HG03045 (cell line): ENCODE measurements around the gene PDS5B.
"Not testable (repeated sequence)": the region's sequence is repeated elsewhere in the genome, so short reads cannot be mapped to it uniquely, and the experiment has no call there.

ENCODE experiments used
- ATAC-seq: cut with Tn5 transposase; IDR thresholded peaks from one replicate; pipeline ENCODE4 v1.9.1; 2021; ENCODE audit warnings: mild to moderate bottlenecking, moderate library complexity; ENCODE audit not compliant: unreplicated experiment

PDS5B gene

DNA sequence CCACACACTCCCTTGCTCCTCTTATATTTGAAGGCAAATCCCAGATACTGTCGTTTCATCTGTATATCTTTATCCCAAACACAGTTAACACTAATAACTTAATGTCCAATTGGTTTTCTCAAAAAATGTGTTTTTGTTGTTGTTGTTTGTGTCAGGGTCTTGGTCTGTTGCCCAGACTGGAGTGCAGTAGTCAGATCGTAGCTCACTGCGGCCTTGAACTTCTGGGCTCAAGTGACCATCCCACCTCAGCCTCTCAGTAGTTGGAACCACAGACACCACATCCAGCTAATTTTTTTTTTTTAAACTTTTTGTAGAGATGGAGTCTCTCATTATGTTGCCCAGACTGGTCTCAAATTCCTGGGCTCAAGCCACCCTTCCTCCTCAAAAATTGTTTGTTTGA is 137.7 kb downstream of the PDS5B start:
- ATAC-seq, result no peak

DNA sequence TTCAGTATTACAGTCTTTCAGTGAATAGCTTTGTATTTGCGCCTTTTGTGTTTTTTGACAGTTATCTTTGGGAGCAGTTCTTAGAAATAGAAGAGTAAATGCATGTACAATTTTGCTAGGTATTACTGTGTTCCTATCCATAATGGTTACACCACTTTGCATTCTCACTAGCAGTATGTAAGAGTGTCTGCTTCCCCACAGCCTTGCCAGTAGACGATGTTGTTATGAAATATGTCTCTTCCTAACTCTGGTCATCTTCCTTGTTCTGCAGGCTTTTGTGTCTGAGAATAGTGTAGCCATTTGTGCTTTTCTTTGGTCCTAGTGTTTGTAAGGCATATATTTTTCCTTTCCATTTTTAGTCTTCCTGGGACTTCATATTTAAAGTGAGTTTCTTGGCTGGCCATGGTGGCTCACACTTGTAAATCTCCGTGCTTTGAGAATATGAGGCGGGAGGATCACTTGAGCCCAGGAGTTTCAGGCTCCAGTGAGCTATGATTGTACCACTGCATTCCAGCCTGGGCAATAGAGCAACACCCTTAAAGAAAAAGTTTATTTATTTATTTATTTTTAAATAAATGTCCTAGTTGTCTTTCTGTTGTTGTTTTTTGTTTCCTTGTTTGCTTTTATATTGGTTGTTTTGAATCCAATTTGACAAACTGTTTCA is 140.3 kb downstream of the PDS5B start:
- no peak for ATAC-seq

DNA sequence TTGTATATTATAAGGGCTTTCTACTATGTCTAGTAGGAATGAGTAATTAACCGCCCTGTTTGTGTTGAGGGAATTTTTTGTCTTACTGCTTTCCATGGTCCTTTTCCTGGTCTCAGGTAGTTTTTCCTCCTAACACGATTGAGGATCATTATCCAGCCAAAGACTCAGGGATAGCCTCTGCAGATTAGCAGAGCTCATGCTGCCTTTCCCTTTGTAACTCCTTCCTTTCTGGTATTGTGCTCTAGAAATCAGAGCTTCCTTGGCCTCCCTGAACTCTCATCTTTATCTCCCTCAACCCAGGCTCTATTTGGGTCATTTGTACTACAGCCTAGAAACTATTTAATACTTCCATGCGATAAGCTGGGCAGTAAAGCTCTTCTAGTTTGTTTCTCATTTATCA is 142.1 kb downstream of the PDS5B start:
- no peak for ATAC-seq

DNA sequence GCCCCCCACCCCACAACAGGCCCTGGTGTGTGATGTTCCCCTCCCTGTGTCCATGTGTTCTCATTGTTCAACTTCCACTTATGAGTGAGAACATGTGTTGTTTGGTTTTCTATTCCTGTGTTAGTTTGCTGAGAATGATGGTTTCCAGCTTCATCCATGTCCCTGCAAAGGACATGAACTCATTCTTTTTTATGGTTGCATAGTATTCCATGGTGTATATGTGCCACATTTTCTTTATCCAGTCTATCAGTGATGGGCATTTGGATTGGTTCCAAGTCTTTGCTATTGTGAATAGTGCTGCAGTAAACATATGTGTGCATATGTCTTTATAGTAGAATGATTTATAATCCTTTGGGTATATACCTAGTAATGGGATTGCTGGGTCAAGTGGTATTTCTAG is 142.8 kb downstream of the PDS5B start:
- not testable (repeated sequence) for ATAC-seq

DNA sequence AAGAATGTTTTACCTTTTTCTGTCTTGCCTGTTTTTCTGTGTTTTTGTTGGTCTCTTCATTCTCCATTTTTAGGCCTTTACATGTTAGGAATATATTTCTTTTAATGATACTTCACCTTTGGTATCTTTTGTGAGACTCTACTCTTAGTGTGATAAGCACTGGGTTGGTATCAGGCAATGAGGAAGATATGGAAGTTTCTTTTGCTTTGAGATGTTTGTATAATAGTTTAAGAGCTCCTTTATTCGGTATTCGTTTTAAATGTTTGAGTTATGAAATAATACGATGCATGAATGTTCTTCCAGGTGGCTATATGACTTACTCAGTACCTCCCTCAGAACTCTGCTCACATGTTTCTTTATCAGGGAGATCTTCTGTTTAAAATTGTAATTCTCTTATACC is 144.8 kb downstream of the PDS5B start:
- ATAC-seq, result no peak

DNA sequence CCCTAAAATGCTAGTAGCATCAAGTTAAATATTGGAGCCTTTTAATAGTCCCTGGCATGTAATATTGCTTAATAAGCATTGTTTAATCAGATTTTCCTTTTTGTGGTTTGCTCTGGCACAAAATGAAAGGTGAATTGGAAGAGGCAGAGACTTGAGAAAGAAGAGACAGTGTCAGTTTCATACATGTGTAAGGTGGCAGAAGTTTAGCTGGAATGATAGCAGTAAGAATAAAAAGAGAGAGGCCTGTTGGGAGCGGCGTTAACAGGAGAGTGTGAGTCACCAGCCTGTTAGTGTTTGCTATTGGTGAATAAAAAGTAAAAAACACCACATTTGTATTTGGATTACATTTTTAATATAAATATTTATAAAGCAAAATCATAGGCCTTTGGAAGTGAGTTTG is 145.3 kb downstream of the PDS5B start:
- no peak for ATAC-seq

DNA sequence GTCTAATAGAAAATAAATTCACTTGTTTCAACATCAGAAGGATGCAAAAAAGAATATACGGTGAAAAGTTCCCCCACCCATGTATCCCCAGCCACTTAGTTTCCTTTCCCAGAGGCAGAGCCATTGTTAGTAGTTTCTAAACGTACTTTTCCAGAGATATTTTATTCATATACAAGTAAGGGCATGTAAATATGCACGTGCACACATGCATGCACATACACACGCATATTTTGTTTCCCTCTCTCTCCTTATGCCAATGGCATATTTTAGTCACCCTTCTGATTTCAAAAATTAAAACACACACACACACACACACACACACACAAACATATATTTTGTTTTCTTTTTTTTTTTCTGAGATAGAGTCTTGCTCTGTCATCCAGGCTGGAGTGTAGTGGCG is 147.4 kb downstream of the PDS5B start:
- ATAC-seq, result no peak

DNA sequence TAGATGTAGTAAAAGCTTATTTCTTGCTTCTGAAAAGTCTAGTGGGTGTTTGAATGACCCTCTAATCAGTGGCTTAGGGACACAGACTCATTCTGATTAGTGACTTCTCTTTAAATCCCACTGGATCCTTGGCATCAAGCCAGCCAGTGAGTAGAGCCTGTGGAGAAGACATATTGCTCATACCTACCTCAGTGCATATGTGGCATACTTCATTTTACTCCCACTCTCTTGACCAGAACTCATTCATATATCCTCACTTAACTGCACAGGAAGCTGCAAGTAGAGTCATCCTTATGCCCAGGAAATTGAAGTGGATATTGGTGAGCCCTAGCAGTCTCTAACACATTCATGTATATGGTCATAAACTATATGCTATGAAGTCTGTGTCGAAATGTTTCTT is 148.3 kb downstream of the PDS5B start:
- ATAC-seq, result no peak

DNA sequence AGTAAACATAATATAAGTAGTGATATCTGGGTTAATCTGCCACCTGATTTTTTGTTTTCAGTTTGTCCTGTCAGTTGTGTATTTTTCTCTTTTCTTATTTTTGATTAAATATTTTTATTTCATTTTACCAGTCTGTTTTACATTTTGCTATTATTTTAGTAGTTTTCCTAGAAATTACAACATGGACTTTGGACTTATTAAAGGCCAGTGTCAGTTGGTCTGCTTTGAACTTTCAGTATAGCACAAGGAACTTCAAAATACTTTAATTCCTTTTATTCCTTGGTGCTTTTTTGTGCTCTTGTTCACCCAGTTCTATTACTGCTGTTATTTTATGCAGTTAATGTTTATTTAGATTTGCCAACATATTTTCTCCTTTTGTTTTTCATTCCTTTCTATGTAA is 149.6 kb downstream of the PDS5B start:
- ATAC-seq, result no peak

DNA sequence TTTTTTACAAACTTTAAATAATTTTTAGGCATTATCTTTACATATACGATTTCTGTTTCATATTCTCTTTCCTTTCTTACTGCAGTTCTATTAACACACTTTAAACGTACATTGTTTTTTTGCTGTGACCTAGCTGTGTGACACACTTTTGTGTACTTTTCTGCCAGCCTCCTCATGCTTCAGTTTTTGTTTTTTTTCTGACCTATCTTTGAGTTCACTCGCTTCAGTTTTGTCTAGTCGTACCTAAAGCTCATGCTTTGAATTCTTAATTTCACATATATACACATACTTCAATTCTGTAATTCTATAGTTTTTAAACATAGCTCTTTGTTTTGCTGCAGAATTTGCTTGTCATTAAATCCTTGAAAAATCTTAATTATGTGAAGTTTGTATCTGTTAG is 150.4 kb downstream of the PDS5B start:
- ATAC-seq, result no peak

DNA sequence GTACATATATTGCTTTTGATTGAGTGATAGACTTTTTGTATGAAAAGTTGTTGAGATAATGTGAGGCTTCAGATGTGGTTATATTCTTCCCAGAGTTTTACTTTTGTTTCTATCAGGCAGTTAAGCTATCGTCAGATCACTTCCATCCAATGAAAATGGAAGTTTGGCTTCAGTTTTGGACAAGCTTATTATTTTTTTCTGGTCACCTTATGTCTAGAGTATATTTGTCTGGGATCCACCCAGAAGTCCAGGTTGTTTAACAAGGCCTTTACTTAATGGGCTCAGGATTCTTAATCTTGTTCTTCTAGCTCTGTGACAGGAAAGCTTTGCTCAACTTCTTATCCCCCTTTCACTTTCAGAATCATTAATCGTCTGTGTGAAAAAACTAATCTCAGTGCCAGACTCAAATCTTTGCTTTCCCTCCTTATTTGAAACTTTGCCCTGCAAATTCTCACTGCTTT is 150.9 kb downstream of the PDS5B start:
- no peak for ATAC-seq

DNA sequence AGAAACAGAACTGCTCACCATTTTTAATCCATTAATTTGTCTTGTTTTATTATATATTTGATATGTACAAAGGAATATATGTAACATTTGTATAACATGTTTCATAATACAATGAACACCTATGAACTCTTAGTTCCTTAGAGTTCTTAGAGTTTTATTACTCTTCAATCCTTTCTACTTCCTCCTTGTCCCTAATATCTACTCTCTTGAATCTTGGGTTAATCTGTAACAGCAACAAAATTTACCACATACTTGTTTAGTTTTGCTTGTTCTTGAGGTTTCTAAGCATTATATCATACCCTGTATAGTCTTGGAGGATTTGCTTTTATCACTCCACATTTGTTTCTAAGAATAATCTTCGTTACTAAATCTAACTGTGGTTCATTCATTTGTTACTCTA is 151.4 kb downstream of the PDS5B start:
- ATAC-seq, result no peak

DNA sequence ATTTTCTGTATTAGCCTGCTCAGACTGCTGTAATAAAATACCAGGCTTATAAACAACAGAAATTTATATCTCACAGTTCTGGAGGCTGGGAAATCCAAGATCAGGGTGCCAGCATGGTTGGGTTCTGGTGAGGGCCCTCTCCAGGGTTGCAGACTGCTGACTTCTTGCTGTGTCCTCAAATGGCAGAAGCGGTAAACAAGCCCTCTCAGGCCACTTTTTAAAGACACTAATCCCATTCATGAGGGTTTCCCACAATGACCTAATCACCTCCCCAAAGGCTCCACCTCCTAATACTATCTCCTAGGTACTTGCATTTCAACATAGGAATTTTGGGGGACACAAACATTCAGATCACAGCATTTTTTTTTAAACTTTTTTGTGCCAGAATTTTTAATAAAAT is 159.3 kb downstream of the PDS5B start:
- no peak for ATAC-seq

DNA sequence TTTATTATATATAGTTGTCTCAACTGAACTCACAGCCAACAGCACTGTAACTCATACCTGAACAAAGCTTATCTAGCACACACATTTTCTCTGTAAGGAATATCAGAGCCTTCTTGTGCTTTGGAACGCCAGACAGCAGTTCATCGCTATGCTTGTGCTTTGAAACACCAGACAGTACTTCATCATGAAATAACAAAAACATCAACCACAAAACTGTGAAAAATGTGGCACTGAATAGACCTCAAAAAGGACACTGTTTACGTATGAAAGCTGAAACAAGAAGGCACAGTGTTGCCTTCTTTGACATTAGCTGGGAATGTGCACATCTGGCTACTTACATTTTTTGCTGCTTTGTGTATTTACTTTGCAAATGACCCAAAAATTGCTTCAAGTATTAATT is 160.2 kb downstream of the PDS5B start:
- ATAC-seq, result no peak

DNA sequence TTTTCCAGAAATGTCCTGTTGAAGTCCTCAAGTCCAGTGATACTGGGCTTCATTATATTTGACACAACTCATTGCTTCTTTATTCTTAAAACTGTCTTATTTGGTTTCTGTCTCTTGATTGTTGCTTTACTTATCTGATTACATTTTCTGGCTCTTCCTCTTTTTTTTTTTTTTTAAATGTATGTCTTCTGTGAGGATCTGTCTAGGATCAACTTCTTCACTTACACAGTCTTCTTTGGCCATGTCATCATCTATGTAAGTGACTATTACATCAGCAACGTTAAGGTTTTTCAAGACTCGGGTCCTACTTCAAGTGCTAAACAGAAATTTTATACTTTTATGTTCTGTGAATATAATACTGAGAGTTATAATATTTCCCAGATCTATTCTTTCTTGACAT is 162.1 kb downstream of the PDS5B start:
- ATAC-seq, result no peak

DNA sequence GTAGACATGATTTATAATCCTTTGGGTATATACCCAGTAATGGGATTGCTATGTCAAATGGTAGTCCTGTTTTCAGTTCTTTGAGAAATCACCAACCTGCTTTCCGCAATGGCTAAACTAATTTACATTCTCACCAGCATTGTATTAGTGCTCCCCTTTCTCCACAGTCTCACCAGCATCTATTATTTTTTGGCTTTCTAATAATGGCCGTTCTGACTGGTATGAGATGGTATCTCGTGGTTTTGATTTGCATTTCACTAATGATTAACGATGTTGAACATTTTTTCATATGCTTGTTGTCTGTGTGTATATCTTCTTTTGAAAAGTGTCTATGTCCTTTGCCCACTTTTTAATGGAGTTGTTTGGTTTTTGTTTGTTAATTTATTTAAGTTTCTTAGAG is 165.1 kb downstream of the PDS5B start:
- ATAC-seq, result no peak

DNA sequence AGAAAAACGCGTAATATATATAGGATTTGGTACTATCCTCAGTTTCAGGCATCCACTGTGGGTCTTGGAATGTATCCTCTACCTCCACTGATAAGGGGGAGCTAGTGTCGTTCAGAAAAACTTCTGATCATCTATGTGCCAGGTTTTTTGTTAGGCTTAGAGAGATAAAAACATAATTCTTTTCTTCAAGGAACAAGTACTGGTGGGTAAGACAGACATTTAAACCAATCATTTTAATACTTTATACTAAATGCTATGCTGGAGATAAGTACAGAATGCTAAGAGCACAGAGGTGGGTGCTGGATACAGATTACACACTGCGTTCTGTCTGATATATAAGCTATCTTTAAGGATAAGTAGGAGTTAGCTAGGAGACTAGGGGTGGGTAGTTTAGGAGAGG is 166.1 kb downstream of the PDS5B start:
- ATAC-seq, result no peak

DNA sequence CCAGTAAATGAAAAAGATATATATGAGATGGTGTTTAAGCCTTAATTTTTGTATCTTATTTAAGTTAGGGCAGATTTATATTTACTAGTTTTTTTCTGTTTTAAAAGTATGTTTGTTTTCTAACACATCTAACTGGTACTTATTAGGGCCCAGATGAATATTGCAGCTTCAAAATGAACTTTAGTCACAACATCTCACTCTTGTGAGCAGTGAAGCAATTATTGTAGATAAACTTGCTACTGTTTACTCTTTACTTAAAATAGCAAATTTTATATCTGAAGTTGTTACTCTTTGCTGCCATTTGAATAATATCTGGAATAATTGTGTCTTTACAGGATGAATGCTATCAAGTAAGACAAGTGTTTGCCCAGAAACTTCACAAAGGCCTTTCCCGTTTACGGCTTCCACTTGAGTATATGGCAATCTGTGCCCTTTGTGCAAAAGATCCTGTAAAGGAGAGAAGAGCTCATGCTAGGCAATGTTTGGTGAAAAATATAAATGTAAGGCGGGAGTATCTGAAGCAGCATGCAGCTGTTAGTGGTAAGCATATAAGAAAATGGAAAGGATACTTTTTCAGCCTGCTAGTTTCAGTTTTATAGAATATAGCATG is 166.8 kb downstream of the PDS5B start:
- ATAC-seq, result no peak

DNA sequence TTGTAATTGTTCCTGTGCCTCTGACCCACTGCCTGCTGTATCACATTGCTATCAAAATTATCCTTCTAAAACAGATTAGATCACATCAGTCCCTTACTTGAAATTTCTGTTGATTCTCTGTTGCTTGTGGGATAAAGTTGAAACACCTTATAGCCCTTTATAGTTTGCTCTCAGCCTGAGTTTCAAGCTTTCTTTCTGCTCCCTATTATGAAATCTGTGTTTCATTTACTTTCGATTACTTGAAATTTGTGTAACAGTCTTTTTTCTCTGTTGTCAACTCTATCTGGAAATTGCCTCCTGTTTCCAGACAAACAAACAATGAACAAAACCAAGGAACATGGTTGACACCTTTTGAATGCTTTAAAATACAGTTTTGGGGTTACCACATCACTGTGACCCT is 167.9 kb downstream of the PDS5B start:
- no peak for ATAC-seq

DNA sequence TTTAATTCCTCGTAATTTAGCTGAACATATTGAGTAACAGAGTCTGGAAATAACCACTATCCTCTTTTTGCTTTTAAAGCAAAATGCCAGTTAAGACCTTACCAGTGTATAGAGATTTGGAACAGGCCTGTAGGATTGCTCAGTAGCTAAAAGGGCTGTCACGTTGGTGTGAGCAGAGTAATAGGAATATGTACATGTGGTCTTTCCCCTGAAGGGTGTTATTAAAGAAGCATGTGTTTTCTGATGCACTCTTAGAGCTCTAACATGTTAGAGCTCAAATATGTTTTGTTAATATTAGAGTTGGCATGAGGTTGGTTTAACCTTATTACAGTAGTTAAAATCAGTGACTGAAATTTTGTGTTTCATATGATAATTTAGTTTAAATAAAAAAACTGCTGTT is 172.9 kb downstream of the PDS5B start:
- no peak for ATAC-seq

DNA sequence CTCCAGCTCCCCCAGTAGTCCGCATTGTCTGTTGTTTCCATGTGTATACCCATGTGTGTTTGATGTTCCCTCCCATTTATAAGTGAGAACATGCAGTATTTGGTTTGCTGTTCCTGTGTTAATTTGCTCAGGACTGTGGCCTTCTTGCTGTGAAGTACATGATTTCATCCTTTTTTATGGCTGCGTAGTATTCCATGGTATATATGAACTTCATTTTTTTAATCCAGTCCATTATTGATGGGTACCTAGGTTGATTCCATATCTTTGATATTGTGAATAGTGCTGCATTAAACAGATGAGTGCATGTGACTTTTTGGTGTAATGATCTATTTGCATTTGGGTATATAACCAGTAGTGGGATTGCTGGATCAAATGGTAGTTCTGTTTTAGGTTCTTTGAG is 175.2 kb downstream of the PDS5B start:
- ATAC-seq, result no peak

DNA sequence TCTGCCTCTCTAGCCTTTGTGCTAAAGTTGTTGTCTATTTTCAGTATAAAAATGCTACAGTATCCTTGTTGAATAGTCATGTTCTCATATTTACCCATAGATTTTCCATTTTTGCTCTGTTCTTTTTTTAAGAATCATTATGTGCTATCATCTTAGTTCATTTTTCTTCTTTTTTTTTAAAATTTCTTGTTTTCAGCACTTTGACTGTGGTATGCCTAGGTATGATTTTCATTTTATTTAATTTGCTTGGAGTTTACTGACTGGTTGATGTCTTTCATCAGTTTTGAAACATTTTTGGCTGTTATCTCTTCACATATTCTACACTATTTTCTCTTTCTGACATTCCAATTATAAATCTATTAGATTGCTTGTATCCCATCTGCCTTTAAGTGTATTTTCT is 192.9 kb downstream of the PDS5B start:
- ATAC-seq, result no peak

DNA sequence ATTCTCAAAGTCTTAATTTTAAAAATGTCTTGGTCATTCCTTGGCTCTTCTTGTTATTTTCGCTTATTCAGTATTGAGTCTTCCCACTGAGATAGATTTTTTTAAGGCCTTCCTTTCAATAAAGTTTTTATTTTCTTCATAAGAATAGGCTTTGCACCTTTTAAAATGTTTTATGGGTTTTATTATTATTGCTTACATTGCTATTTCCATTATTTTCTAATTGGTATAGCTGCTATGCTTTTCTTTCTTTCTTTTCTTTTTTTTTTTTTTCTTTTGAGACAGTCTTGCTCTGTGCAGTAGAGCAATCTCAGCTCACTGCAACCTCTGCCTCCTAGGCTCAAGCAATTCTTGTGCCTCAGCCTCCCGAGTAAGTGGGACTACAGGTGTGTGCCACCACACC is 195.7 kb downstream of the PDS5B start:
- no peak for ATAC-seq
